PFSK-1 (cell line): ENCODE results near the gene TRAF3IP3.

ENCODE experiments used
- FOXP2 ChIP-seq: optimal IDR thresholded peaks from 2 replicates; pipeline ENCODE3; 2011; ENCODE audit warnings: borderline replicate concordance, control low read depth, inconsistent platforms; ENCODE audit not compliant: insufficient read depth; ENCODE audit errors: extremely low read length, extremely low read depth
- POLR2AphosphoS5 ChIP-seq: IDR thresholded peaks from 2 replicates; pipeline ENCODE4 v1.6.1; 2012; ENCODE audit warnings: low read depth, mild to moderate bottlenecking, control low read depth, low read length, moderate library complexity
- SIN3A ChIP-seq: IDR thresholded peaks from 2 replicates; pipeline ENCODE4 v1.6.1; 2012; ENCODE audit warnings: mild to moderate bottlenecking, low read length, moderate library complexity, borderline replicate concordance; ENCODE audit not compliant: insufficient read depth
- TAF1 ChIP-seq: IDR thresholded peaks from 2 replicates; pipeline ENCODE4 v1.6.1; 2012; ENCODE audit warnings: low read length, control low read depth, borderline replicate concordance; ENCODE audit not compliant: insufficient read depth
- TF ChIP-seq, protein P1 (sequence below), 2 experiments: IDR thresholded peaks; 2 replicates each; pipeline versions ENCODE4 v1.6.1 to v1.8.0; 2011 to 2012; ENCODE audit warnings: low read depth in 2 of 2, low read length in 2 of 2, control low read depth in 1 of 2, inconsistent platforms in 1 of 2, mild to moderate bottlenecking in 1 of 2, moderate library complexity in 1 of 2; ENCODE audit not compliant: insufficient read depth in 1 of 2

TRAF3IP3 gene

DNA sequence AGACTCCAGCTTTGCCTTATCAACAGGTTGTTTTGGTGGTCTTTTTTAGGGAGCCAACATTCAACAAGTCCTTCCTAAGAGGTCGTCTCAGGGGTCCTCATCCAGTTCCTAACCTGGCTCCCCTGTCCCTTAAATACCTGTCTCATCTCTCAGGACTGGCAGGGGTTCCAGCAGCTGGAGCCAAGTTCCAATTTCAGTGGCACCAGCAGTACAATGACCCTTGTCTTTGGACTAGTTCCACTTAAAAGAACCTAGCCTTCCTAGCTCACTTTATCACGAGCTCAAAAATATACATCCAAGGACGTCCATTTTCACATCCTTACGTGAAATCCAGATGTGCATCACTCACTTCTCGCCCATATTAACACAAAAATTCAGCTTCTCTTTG, 18.7 kb upstream of the TRAF3IP3 start:
- TF ChIP-seq POLR2AphosphoS5 = no peak
- no peak for TF ChIP-seq FOXP2
- no peak for TF ChIP-seq TAF1
- TF ChIP-seq, protein P1, sequence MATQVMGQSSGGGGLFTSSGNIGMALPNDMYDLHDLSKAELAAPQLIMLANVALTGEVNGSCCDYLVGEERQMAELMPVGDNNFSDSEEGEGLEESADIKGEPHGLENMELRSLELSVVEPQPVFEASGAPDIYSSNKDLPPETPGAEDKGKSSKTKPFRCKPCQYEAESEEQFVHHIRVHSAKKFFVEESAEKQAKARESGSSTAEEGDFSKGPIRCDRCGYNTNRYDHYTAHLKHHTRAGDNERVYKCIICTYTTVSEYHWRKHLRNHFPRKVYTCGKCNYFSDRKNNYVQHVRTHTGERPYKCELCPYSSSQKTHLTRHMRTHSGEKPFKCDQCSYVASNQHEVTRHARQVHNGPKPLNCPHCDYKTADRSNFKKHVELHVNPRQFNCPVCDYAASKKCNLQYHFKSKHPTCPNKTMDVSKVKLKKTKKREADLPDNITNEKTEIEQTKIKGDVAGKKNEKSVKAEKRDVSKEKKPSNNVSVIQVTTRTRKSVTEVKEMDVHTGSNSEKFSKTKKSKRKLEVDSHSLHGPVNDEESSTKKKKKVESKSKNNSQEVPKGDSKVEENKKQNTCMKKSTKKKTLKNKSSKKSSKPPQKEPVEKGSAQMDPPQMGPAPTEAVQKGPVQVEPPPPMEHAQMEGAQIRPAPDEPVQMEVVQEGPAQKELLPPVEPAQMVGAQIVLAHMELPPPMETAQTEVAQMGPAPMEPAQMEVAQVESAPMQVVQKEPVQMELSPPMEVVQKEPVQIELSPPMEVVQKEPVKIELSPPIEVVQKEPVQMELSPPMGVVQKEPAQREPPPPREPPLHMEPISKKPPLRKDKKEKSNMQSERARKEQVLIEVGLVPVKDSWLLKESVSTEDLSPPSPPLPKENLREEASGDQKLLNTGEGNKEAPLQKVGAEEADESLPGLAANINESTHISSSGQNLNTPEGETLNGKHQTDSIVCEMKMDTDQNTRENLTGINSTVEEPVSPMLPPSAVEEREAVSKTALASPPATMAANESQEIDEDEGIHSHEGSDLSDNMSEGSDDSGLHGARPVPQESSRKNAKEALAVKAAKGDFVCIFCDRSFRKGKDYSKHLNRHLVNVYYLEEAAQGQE (IDR thresholded peaks at IDR 0.05; ENCODE audit: insufficient read depth in 1 of 2, low read depth in 2 of 2, low read length in 2 of 2) = no peak
- TF ChIP-seq SIN3A = no peak

DNA sequence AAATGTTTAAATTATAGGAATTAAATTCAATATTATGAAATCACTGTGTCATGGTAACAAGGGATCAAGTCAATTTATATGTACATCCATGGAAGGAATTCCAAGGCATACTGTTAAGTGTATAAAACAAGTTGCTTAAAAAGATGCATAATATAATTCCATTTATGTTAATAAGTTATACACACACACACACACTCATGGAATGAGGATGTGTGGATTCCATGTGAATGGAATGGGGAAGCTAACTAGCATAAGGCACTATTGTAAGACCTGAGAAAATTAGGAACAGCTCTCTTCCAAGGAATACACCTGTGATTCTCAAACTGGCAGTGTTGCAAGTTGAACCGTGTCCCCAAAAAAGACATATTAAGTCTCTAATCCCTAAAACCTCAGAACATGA, 17.6 kb upstream of the TRAF3IP3 start:
- TF ChIP-seq TAF1 (no peak), POLR2AphosphoS5 (no peak)

DNA sequence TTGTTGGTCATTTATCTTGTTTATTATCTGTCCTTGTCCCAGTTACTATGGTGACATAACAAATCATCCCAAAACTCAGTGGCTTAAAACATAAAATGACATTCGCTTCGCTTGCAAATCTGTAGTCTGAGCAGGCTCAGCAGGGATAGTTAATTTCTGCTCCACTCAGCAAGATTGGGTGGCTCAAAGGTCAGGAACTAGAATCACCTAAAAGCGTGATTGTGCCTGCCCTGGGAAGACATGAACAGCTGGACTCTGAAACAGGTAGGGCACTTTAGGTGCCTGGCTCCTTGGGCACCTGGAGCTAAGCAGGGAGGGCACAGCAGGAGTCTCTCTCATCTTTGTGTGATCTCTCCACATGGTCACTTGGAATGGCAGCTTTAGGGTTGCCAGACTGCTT, 14.7 kb upstream of the TRAF3IP3 start:
- no peak for TF ChIP-seq SIN3A
- TF ChIP-seq TAF1 = no peak
- no peak for TF ChIP-seq FOXP2
- TF ChIP-seq, protein P1 (IDR thresholded peaks at IDR 0.05; ENCODE audit: insufficient read depth in 1 of 2, low read depth in 2 of 2, low read length in 2 of 2) = no peak
- TF ChIP-seq POLR2AphosphoS5 = no peak

DNA sequence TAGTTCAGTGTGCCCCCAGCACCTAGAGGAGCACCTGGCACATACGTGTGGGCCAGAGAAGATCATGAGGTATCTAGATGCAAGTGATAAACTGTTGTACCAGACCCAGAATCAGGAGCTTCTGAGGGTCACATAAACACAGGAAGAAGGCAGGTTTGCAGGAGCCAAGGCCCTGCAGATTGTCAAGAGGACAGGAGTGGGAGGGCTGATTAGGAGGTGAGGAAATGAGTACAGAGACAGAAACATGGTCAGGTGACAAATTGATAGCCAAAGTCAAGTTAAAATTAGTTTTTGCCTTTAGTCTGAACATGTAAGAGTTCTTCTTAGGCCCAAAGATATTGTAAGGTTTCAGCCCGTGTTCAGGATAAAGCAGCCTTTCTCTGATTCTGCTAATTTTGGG, 14.0 kb upstream of the TRAF3IP3 start:
- TF ChIP-seq POLR2AphosphoS5 (no peak), SIN3A (no peak), FOXP2 (no peak)

DNA sequence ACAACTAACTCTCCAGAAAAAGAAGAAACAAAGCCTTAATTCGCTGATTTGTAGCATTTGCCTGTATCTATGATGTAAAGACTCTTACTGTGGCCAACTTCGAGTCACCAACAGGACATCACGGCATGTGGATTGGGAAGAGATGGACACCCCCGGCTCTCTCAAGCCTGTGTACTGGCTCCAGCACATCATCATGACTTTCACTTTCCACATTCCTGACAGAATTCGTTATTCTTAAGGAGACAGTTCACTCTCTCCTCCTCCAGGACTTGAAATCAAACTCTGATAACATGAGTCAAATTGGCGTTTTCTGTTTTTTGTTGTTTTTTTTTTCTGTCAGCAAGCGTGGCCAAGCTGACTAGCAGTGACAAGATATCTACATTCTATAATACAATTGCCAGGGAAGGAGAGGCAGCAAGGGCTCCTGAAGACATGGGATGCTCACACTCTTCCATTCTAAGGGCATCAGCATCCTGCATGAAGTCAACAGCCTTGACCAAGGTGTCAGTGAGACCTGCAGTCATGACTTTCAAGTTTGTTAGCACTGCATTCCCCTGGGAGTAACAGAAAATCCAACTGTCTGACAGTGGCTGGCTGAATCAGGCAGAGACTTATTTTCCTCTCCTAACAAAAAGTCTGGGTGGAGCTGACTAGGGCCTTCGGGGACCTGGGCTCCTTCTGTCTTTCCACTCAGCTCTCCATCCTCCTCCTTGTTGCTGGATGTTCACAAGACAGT, 13.3 kb upstream of the TRAF3IP3 start:
- TF ChIP-seq, protein P1 (IDR thresholded peaks at IDR 0.05; ENCODE audit: insufficient read depth in 1 of 2, low read depth in 2 of 2, low read length in 2 of 2) = no peak
- TF ChIP-seq POLR2AphosphoS5 = no peak
- TF ChIP-seq TAF1 = no peak

DNA sequence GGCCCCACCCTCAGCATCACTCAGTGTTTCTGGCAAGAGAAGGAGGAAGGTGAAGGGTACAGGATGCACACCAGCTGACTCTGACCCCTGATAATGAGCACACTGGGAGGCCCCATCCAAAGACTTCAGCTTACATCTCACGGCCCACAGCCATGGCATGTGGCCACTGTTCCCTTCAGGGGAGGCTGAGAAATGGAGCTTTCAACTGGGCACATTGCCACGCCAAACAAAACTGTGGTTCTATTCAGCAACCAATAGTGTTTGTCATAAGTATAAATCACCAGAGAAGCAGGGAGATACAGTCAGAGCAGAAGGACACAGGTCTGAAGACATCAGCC, 12.7 kb upstream of the TRAF3IP3 start:
- TF ChIP-seq FOXP2 = no peak
- TF ChIP-seq, protein P1 (IDR thresholded peaks at IDR 0.05; ENCODE audit: insufficient read depth in 1 of 2, low read depth in 2 of 2, low read length in 2 of 2) = no peak
- TF ChIP-seq POLR2AphosphoS5 = no peak
- no peak for TF ChIP-seq SIN3A
- no peak for TF ChIP-seq TAF1
